Activated CD8-positive, alpha-beta T cell treated with anti-CD3 and anti-CD28 coated beads for 36 hours (primary cell): ENCODE results near the gene ATXN7L1. TPM values are rescaled to one million over a fixed set of nuclear protein-coding genes. Genes with fewer than 3 reads are reported as not detected.
A peak's percentile ranks its signal among the peaks of the same experiment; 100 is the strongest.

Source experiments
- ATAC-seq: fragments of 200-7000 bp; cut with Tn5 transposase; one replicate; pipeline ENCODE4 v1.10.0; 2021; ENCODE audit warnings: mild to moderate bottlenecking, moderate library complexity
- CTCF ChIA-PET: fragments of 350-600 bp; sonication (Branson Sonifier 250); formaldehyde crosslinking; loops from one replicate; lab custom pipeline; 2021; ENCODE audit warnings: antibody characterized with exemption; lab: Charles Lee
- POLR2A ChIA-PET: fragments of 350-600 bp; sonication (Branson Sonifier 250); formaldehyde crosslinking; loops from one replicate; lab custom pipeline; 2021; ENCODE audit warnings: antibody characterized with exemption; lab: Charles Lee
- DNase-seq: peaks from one replicate; pipeline ENCODE4 v3.0.0-alpha.2; 2020
- H3K27ac Mint-ChIP-seq: one replicate; pipeline ENCODE4 v1.8.0; 2021; ENCODE audit warnings: mild to moderate bottlenecking, mixed read lengths
- H3K27me3 Mint-ChIP-seq: one replicate; pipeline ENCODE4 v1.8.0; 2021; ENCODE audit warnings: mixed read lengths
- H3K36me3 Mint-ChIP-seq: one replicate; pipeline ENCODE4 v1.8.0; 2021; ENCODE audit warnings: low read depth, mixed read lengths
- H3K4me1 Mint-ChIP-seq: one replicate; pipeline ENCODE4 v1.8.0; 2021; ENCODE audit warnings: low read depth, mixed read lengths
- H3K4me3 Mint-ChIP-seq: one replicate; pipeline ENCODE4 v1.8.0; 2021; ENCODE audit warnings: mild to moderate bottlenecking, moderate library complexity, mixed read lengths
- H3K9me3 Mint-ChIP-seq: one replicate; pipeline ENCODE4 v1.8.0; 2021; ENCODE audit warnings: mixed read lengths
- CTCF ChIP-seq: fragments of 200-600 bp; IDR thresholded peaks from one replicate; pipeline ENCODE4 v1.8.0; 2022; ENCODE audit warnings: antibody characterized with exemption, mild to moderate bottlenecking
- intact Hi-C: fragments of 100-400 bp; cut with micrococcal nuclease; formaldehyde crosslinking; loops from one replicate; pipeline ENCODE4 v1.10.0; 2022
- total RNA-seq, 2 experiments: library from RNA; stranded (reverse); gene quantifications; one replicate each; pipeline ENCODE4 v1.2.3, GENCODE V29; 2021

The ATXN7L1 gene
- total RNA-seq, 2 experiments from 2014 or later, result 4.8 to 5.3 TPM

GRCh38 chr7:105661625-105662024 lies 214.8 kb downstream of the ATXN7L1 start:
- intact Hi-C loops, result no loop called here
- TF ChIP-seq CTCF, result no peak
- ATAC-seq, result no peak
- ChIA-PET POLR2A (no interaction called here), CTCF (interaction anchor here (0.6 to 3.7 kb wide), 4 partner anchors 9 to 381 kb away, joined by 3 to 14 read pairs (median 4); no protein-coding TSS in a partner anchor)
- Mint-ChIP-seq H3K27me3 (no peaks in the 10 kb centered on the region), H3K9me3 (no peaks in the 10 kb centered on the region), H3K27ac (no peak overlapping the region), H3K4me1 (no peaks in the 10 kb centered on the region), H3K4me3 (no peak overlapping the region), H3K36me3 (peaks cover 23% of the 10 kb centered on the region)
- no peak for DNase-seq

- CTCF ChIA-PET, result interaction anchor here (0.6 to 8.1 kb wide), 77 partner anchors 9 to 883 kb away, joined by 3 to 97 read pairs (median 4); partner anchors contain the start of gene SYPL1
- intact Hi-C loops, result no loop called here
- Mint-ChIP-seq H3K27me3 (no peaks in the 10 kb centered on the region), H3K4me3 (no peak overlapping the region), H3K27ac (no peak overlapping the region), H3K36me3 (peaks cover 12% of the 10 kb centered on the region), H3K4me1 (no peaks in the 10 kb centered on the region), H3K9me3 (no peaks in the 10 kb centered on the region)
- ATAC-seq (peak; percentile 79), DNase-seq (peak; percentile 81)
- POLR2A ChIA-PET, result interaction anchor here (1.2 kb wide), 1 partner anchor 37 kb away, joined by 3 read pairs; no protein-coding TSS in a partner anchor
- TF ChIP-seq CTCF, result peak; percentile 92
Observed at GRCh38 chr7:105656922-105657521, 219.4 kb downstream of the ATXN7L1 start.

GRCh38 chr7:105655500-105656380 lies 220.7 kb downstream of the ATXN7L1 start:
- Mint-ChIP-seq H3K9me3 (no peaks in the 10 kb centered on the region), H3K36me3 (peaks cover 12% of the 10 kb centered on the region), H3K27me3 (no peaks in the 10 kb centered on the region), H3K4me3 (no peak overlapping the region), H3K4me1 (no peaks in the 10 kb centered on the region), H3K27ac (no peak overlapping the region)
- ChIA-PET POLR2A (no interaction called here), CTCF (interaction anchor here (0.9 to 8.1 kb wide), 28 partner anchors 8 to 494 kb away, joined by 3 to 97 read pairs (median 7); no protein-coding TSS in a partner anchor)
- ATAC-seq, result no peak
- TF ChIP-seq CTCF, result no peak
- intact Hi-C loops, result no loop called here
- DNase-seq, result no peak

- no peak for ATAC-seq
- peaks cover 10% of the 10 kb centered on the region for H3K36me3 Mint-ChIP-seq
- H3K27ac Mint-ChIP-seq, result no peak overlapping the region
- intact Hi-C loops, result no loop called here
- ChIA-PET POLR2A (no interaction called here), CTCF (interaction anchor here (0.6 to 8.1 kb wide), 4 partner anchors 16 to 387 kb away, joined by 3 to 97 read pairs (median 31); no protein-coding TSS in a partner anchor)
- TF ChIP-seq CTCF, result no peak
- H3K4me3 Mint-ChIP-seq, result no peak overlapping the region
- DNase-seq, result no peak
- H3K27me3 Mint-ChIP-seq, result no peaks in the 10 kb centered on the region
- H3K4me1 Mint-ChIP-seq, result no peaks in the 10 kb centered on the region
- H3K9me3 Mint-ChIP-seq, result no peaks in the 10 kb centered on the region
Observed at GRCh38 chr7:105655067-105655466, 221.3 kb downstream of the ATXN7L1 start.
